Stimulated activated effector memory CD8-positive, alpha-beta T cell treated with anti-CD3 and anti-CD28 coated beads, Interleukin-12 subunit alpha, Interleukin-12 subunit beta, amount 100 ng/mL, for 72 hours (primary cell): ENCODE results near the gene IBA57.

Experiments
- ATAC-seq: fragments of 150-1000 bp; cut with Tn5 transposase; 2 replicates; pipeline ENCODE4 v1.10.0; 2021
- DNase-seq, 2 donors: peaks; one replicate each; pipeline ENCODE4 v3.0.0; 2021 to 2022; ENCODE audit warnings: low spot score in 2 of 2
- H3K27ac Mint-ChIP-seq: one replicate; pipeline ENCODE4 v1.8.0; 2022; ENCODE audit warnings: mild to moderate bottlenecking, mixed read lengths
- H3K36me3 Mint-ChIP-seq: one replicate; pipeline ENCODE4 v1.8.0; 2022; ENCODE audit warnings: mild to moderate bottlenecking, mixed read lengths
- H3K4me1 Mint-ChIP-seq: one replicate; pipeline ENCODE4 v1.8.0; 2022; ENCODE audit warnings: mixed read lengths
- H3K4me3 Mint-ChIP-seq: one replicate; pipeline ENCODE4 v1.8.0; 2022; ENCODE audit warnings: mild to moderate bottlenecking, mixed read lengths
- H3K9me3 Mint-ChIP-seq: one replicate; pipeline ENCODE4 v1.8.0; 2022; ENCODE audit warnings: mixed read lengths

The IBA57 gene

GRCh38 chr1:228141226-228142044, 24.2 kb upstream of the IBA57 start:
- Mint-ChIP-seq H3K36me3 (peaks cover 31% of the 10 kb centered on the region), H3K9me3 (no peaks in the 10 kb centered on the region), H3K27ac (peak overlapping the region; percentile 84), H3K4me1 (peaks cover 42% of the 10 kb centered on the region), H3K4me3 (peak overlapping the region; percentile 93)
- ATAC-seq (no peak), DNase-seq (peak in 1 of 2 donors; percentile 59)

GRCh38 chr1:228142155-228142691, 23.4 kb upstream of the IBA57 start:
- Mint-ChIP-seq H3K4me1 (peaks cover 35% of the 10 kb centered on the region), H3K4me3 (peak overlapping the region; percentile 93), H3K36me3 (peaks cover 31% of the 10 kb centered on the region), H3K9me3 (no peaks in the 10 kb centered on the region), H3K27ac (peak overlapping the region; percentile 84)
- peak in 1 of 2 donors; percentile 49 for DNase-seq
- ATAC-seq = no peak

- Mint-ChIP-seq H3K4me1 (peaks cover 31% of the 10 kb centered on the region), H3K36me3 (peaks cover 31% of the 10 kb centered on the region), H3K4me3 (peak overlapping the region; percentile 93), H3K9me3 (no peaks in the 10 kb centered on the region), H3K27ac (peak overlapping the region; percentile 84)
- ATAC-seq = no peak
- DNase-seq = no peak
These were observed 22.9 kb upstream of the IBA57 start for GRCh38 chr1:228142701-228143136.

- Mint-ChIP-seq H3K4me1 (peaks cover 31% of the 10 kb centered on the region), H3K4me3 (peak overlapping the region; percentile 93), H3K36me3 (peaks cover 31% of the 10 kb centered on the region), H3K27ac (peak overlapping the region; percentile 84), H3K9me3 (no peaks in the 10 kb centered on the region)
- ATAC-seq = no peak
- no peak for DNase-seq
These were observed 22.0 kb upstream of the IBA57 start for GRCh38 chr1:228143480-228144192.

- DNase-seq = no peak
- no peak for ATAC-seq
- H3K27ac Mint-ChIP-seq = peak overlapping the region; percentile 32
- peaks cover 31% of the 10 kb centered on the region for H3K4me1 Mint-ChIP-seq
- peaks cover 31% of the 10 kb centered on the region for H3K36me3 Mint-ChIP-seq
- H3K4me3 Mint-ChIP-seq = peak overlapping the region; percentile 93
- no peaks in the 10 kb centered on the region for H3K9me3 Mint-ChIP-seq
These were observed 21.2 kb upstream of the IBA57 start for GRCh38 chr1:228144193-228144992.

- H3K9me3 Mint-ChIP-seq = no peaks in the 10 kb centered on the region
- H3K4me1 Mint-ChIP-seq = peaks cover 31% of the 10 kb centered on the region
- H3K4me3 Mint-ChIP-seq = no peak overlapping the region
- ATAC-seq = no peak
- no peak for DNase-seq
- peaks cover 25% of the 10 kb centered on the region for H3K36me3 Mint-ChIP-seq
- H3K27ac Mint-ChIP-seq = peak overlapping the region; percentile 32
These were observed 20.6 kb upstream of the IBA57 start for GRCh38 chr1:228144993-228145343.

- Mint-ChIP-seq H3K4me3 (no peak overlapping the region), H3K27ac (no peak overlapping the region), H3K9me3 (no peaks in the 10 kb centered on the region), H3K36me3 (peaks cover 21% of the 10 kb centered on the region), H3K4me1 (peaks cover 31% of the 10 kb centered on the region)
- ATAC-seq (no peak), DNase-seq (no peak)
These were observed 19.9 kb upstream of the IBA57 start for GRCh38 chr1:228145463-228146416.

- H3K4me1 Mint-ChIP-seq = peaks cover 36% of the 10 kb centered on the region
- H3K4me3 Mint-ChIP-seq = no peak overlapping the region
- DNase-seq (no peak), ATAC-seq (no peak)
- H3K27ac Mint-ChIP-seq = no peak overlapping the region
- H3K36me3 Mint-ChIP-seq = peaks cover 18% of the 10 kb centered on the region
- H3K9me3 Mint-ChIP-seq = no peaks in the 10 kb centered on the region
These were observed 19.0 kb upstream of the IBA57 start for GRCh38 chr1:228146417-228147150.

GRCh38 chr1:228147151-228147693, 18.4 kb upstream of the IBA57 start:
- H3K4me3 Mint-ChIP-seq = no peak overlapping the region
- H3K9me3 Mint-ChIP-seq = no peaks in the 10 kb centered on the region
- DNase-seq (no peak), ATAC-seq (no peak)
- no peak overlapping the region for H3K27ac Mint-ChIP-seq
- peaks cover 18% of the 10 kb centered on the region for H3K36me3 Mint-ChIP-seq
- H3K4me1 Mint-ChIP-seq = peaks cover 35% of the 10 kb centered on the region

- H3K9me3 Mint-ChIP-seq = no peaks in the 10 kb centered on the region
These were observed 17.8 kb upstream of the IBA57 start for GRCh38 chr1:228147768-228148167.

GRCh38 chr1:228148196-228148861, 17.3 kb upstream of the IBA57 start:
- H3K36me3 Mint-ChIP-seq = peaks cover 10% of the 10 kb centered on the region
- no peaks in the 10 kb centered on the region for H3K9me3 Mint-ChIP-seq
- H3K4me1 Mint-ChIP-seq = peaks cover 24% of the 10 kb centered on the region
- no peak overlapping the region for H3K27ac Mint-ChIP-seq
- no peak for DNase-seq
- ATAC-seq = no peak
- H3K4me3 Mint-ChIP-seq = no peak overlapping the region

More at GRCh38 chr1:228147768-228148167, 17.8 kb upstream of the IBA57 start:
- no peak for ATAC-seq
- no peak overlapping the region for H3K27ac Mint-ChIP-seq
- H3K4me3 Mint-ChIP-seq = no peak overlapping the region
- peaks cover 16% of the 10 kb centered on the region for H3K36me3 Mint-ChIP-seq
- H3K4me1 Mint-ChIP-seq = peaks cover 29% of the 10 kb centered on the region
- no peak for DNase-seq

GRCh38 chr1:228148935-228149405, 16.6 kb upstream of the IBA57 start:
- ATAC-seq = no peak

More at GRCh38 chr1:228148935-228149405, 16.6 kb upstream of the IBA57 start:
- no peak for DNase-seq
- H3K4me3 Mint-ChIP-seq = no peak overlapping the region
- H3K9me3 Mint-ChIP-seq = no peaks in the 10 kb centered on the region
- no peak overlapping the region for H3K27ac Mint-ChIP-seq
- peaks cover 4% of the 10 kb centered on the region for H3K36me3 Mint-ChIP-seq
- H3K4me1 Mint-ChIP-seq = peaks cover 17% of the 10 kb centered on the region
